HEK293T (cell line): ENCODE measurements around the gene SLC37A1.

Experiments used
- CTCF ChIA-PET: fragments of 350-600 bp; formaldehyde crosslinking; extraction: SDS; loops from one replicate; lab custom pipeline; 2021; ENCODE audit warnings: antibody characterized with exemption, inconsistent platforms; lab: Yijun Ruan, JAX
- POLR2A ChIA-PET: fragments of 350-600 bp; formaldehyde crosslinking; extraction: SDS; loops from one replicate; lab custom pipeline; 2020; ENCODE audit warnings: antibody characterized with exemption, inconsistent platforms; lab: Yijun Ruan, JAX
- DNase-seq: peaks from one replicate; pipeline ENCODE4 v3.0.0; 2012; ENCODE audit warnings: mixed read lengths; ENCODE audit errors: extremely low spot score
- ARNT ChIP-seq: fragments of 450-650 bp; IDR thresholded peaks from 2 replicates; pipeline ENCODE4 v1.6.1; 2017; ENCODE audit warnings: mild to moderate bottlenecking
- BHLHE40 ChIP-seq: fragments of 450-650 bp; IDR thresholded peaks from 2 replicates; pipeline ENCODE4 v1.6.1; 2016; ENCODE audit warnings: mild to moderate bottlenecking, moderate library complexity, borderline replicate concordance
- CTBP1 ChIP-seq: fragments of 450-650 bp; IDR thresholded peaks from 2 replicates; pipeline ENCODE4 v1.6.1; 2016; ENCODE audit warnings: borderline replicate concordance
- ELF4 ChIP-seq: fragments of 450-650 bp; IDR thresholded peaks from 2 replicates; pipeline ENCODE4 v1.6.1; 2017; ENCODE audit warnings: antibody characterized with exemption
- FOXA1 ChIP-seq: fragments of 450-650 bp; IDR thresholded peaks from 2 replicates; pipeline ENCODE4 v1.6.1; 2016; ENCODE audit warnings: mild to moderate bottlenecking
- FOXK2 ChIP-seq: fragments of 450-650 bp; IDR thresholded peaks from 2 replicates; pipeline ENCODE4 v1.6.1; 2016; ENCODE audit warnings: mild to moderate bottlenecking
- FOXM1 ChIP-seq: fragments of 450-650 bp; IDR thresholded peaks from 2 replicates; pipeline ENCODE4 v1.6.1; 2017; ENCODE audit warnings: mild to moderate bottlenecking, borderline replicate concordance
- HDGF ChIP-seq: fragments of 450-650 bp; IDR thresholded peaks from 2 replicates; pipeline ENCODE4 v1.6.1; 2017; ENCODE audit warnings: antibody characterized with exemption, borderline replicate concordance
- L3MBTL2 ChIP-seq: fragments of 450-650 bp; conservative IDR thresholded peaks from 2 replicates; pipeline ENCODE4 v1.6.1; 2016; ENCODE audit warnings: mild to moderate bottlenecking
- LEF1 ChIP-seq: fragments of 450-650 bp; IDR thresholded peaks from 2 replicates; pipeline ENCODE4 v1.6.1; 2017; ENCODE audit warnings: mild to moderate bottlenecking, borderline replicate concordance
- NFRKB ChIP-seq: fragments of 450-650 bp; IDR thresholded peaks from 2 replicates; pipeline ENCODE4 v1.6.1; 2016; ENCODE audit warnings: mild to moderate bottlenecking, moderate library complexity
- PKNOX1 ChIP-seq: fragments of 450-650 bp; IDR thresholded peaks from 2 replicates; pipeline ENCODE4 v1.6.1; 2016
- SP1 ChIP-seq: fragments of 450-650 bp; IDR thresholded peaks from 2 replicates; pipeline ENCODE4 v1.6.1; 2017
- SUZ12 ChIP-seq: fragments of 450-650 bp; IDR thresholded peaks from 2 replicates; pipeline ENCODE4 v1.6.1; 2016; ENCODE audit warnings: mild to moderate bottlenecking
- TARDBP ChIP-seq: fragments of 450-650 bp; IDR thresholded peaks from 2 replicates; pipeline ENCODE4 v1.6.1; 2016
- ZNF384 ChIP-seq: fragments of 450-650 bp; IDR thresholded peaks from 2 replicates; pipeline ENCODE4 v1.6.1; 2016

SLC37A1 gene

GRCh38 chr21:42476388-42477331 is 37.0 kb upstream of the SLC37A1 start:
- ChIA-PET POLR2A (no interaction called here), CTCF (no interaction called here)
- TF ChIP-seq LEF1, result no peak
- no peak for TF ChIP-seq ARNT
- TF ChIP-seq NFRKB, result no peak
- DNase-seq, result no peak

- DNase-seq, result no peak
- CTCF ChIA-PET, result interaction anchor here (0.6 kb wide), 1 partner anchor 1314 kb away, joined by 3 read pairs; no protein-coding TSS in a partner anchor
- POLR2A ChIA-PET, result no interaction called here
- TF ChIP-seq CTBP1 (no peak), FOXK2 (no peak), SUZ12 (no peak), ELF4 (no peak), ZNF384 (no peak), TARDBP (no peak), BHLHE40 (no peak), L3MBTL2 (no peak)
Measured at GRCh38 chr21:42478504-42478903, 35.1 kb upstream of the SLC37A1 start.

- ChIA-PET POLR2A (no interaction called here), CTCF (no interaction called here)
- TF ChIP-seq FOXA1, result no peak
- no peak for TF ChIP-seq L3MBTL2
- no peak for DNase-seq
Measured at GRCh38 chr21:42479582-42479981, 34.1 kb upstream of the SLC37A1 start.

- CTCF ChIA-PET, result no interaction called here
- TF ChIP-seq ARNT, result no peak
- no peak for TF ChIP-seq BHLHE40
- TF ChIP-seq PKNOX1, result no peak
- TF ChIP-seq L3MBTL2, result no peak
- no peak for TF ChIP-seq FOXA1
- TF ChIP-seq FOXK2, result no peak
- TF ChIP-seq FOXM1, result no peak
- TF ChIP-seq CTBP1, result no peak
- no peak for TF ChIP-seq HDGF
- TF ChIP-seq LEF1, result no peak
- no peak for TF ChIP-seq SUZ12
- TF ChIP-seq ZNF384, result no peak
- no peak for TF ChIP-seq NFRKB
- no peak for TF ChIP-seq SP1
- no peak for TF ChIP-seq TARDBP
- POLR2A ChIA-PET, result no interaction called here
- DNase-seq, result no peak
Measured at GRCh38 chr21:42480736-42481135, 32.9 kb upstream of the SLC37A1 start.

- CTCF ChIA-PET, result no interaction called here
- POLR2A ChIA-PET, result no interaction called here
Measured at GRCh38 chr21:42481169-42481568, 32.5 kb upstream of the SLC37A1 start.

GRCh38 chr21:42484966-42485365 is 28.7 kb upstream of the SLC37A1 start:
- ChIA-PET POLR2A (no interaction called here), CTCF (no interaction called here)
- no peak for TF ChIP-seq HDGF
- no peak for TF ChIP-seq LEF1
- no peak for TF ChIP-seq FOXA1
- TF ChIP-seq ELF4, result no peak
- TF ChIP-seq BHLHE40, result no peak
- TF ChIP-seq SP1, result no peak
- TF ChIP-seq CTBP1, result no peak
- TF ChIP-seq ARNT, result no peak
- TF ChIP-seq NFRKB, result no peak
- no peak for TF ChIP-seq TARDBP
- no peak for TF ChIP-seq FOXM1
- no peak for TF ChIP-seq ZNF384
- TF ChIP-seq SUZ12, result no peak
- no peak for TF ChIP-seq L3MBTL2
- TF ChIP-seq PKNOX1, result no peak
- TF ChIP-seq FOXK2, result no peak

More at GRCh38 chr21:42481169-42481568, 32.5 kb upstream of the SLC37A1 start:
- no peak for DNase-seq
- TF ChIP-seq ELF4, result no peak
- TF ChIP-seq FOXM1, result no peak
- no peak for TF ChIP-seq ARNT
- no peak for TF ChIP-seq SUZ12

GRCh38 chr21:42486072-42486471 is 27.6 kb upstream of the SLC37A1 start:
- ChIA-PET POLR2A (no interaction called here), CTCF (no interaction called here)
- DNase-seq, result no peak
- TF ChIP-seq FOXK2 (no peak), FOXM1 (no peak), BHLHE40 (no peak), ELF4 (no peak), NFRKB (no peak), ARNT (no peak), ZNF384 (no peak), SP1 (no peak), FOXA1 (no peak), L3MBTL2 (no peak), CTBP1 (no peak), SUZ12 (no peak), PKNOX1 (no peak)

More at GRCh38 chr21:42484966-42485365, 28.7 kb upstream of the SLC37A1 start:
- DNase-seq, result no peak
